ENCODE measurements around the gene MYB. TPM values are rescaled to one million over a fixed set of nuclear protein-coding genes. Genes with fewer than 3 reads are reported as not detected.

Gene MYB
- total and polyA plus RNA-seq, 2 experiments from 2014 or later: 0.10 to 1.2 TPM

- Histone ChIP-seq H3K27me3 (replicated peaks; ENCODE audit: insufficient read depth) (peaks cover 6% of the 10 kb centered on the region; the same call in 1 of the 2 replicates), H2AFZ (no peak overlapping the region), H3K9me2 (ENCODE audit: insufficient read depth) (no peaks in the 10 kb centered on the region), H3K4me3 (no peak overlapping the region), H3K79me2 (ENCODE audit: insufficient read depth) (no peaks in the 10 kb centered on the region), H4K20me1 (ENCODE audit: insufficient read depth) (no peaks in the 10 kb centered on the region), H3K9me3 (ENCODE audit: low read depth) (no peaks in the 10 kb centered on the region), H3F3A (ENCODE audit: insufficient read depth) (peaks cover 15% of the 10 kb centered on the region), H3K36me3 (ENCODE audit: low read depth) (no peaks in the 10 kb centered on the region), H3K9ac (no peak overlapping the region), H3K4me2 (ENCODE audit: unreplicated experiment) (no peak overlapping the region), H3K27ac (no peak overlapping the region), H3K4me1 (ENCODE audit: insufficient read depth) (peaks cover 9% of the 10 kb centered on the region)
- in situ Hi-C loops (cut with MboI): no loop called here
- 32 to 37% methylated on average over 1 of the region's 1 CpG for WGBS, 2 experiments (ENCODE audit: low coverage in 1 of 2, low lambda C conversion rate in 2 of 2, missing lambda C conversion rate in 2 of 2)
- no peak for DNase-seq
- no peak for TF ChIP-seq EZH2phosphoT487 (IDR thresholded peaks at IDR 0.05; ENCODE audit: insufficient read depth, low read depth)
- no peak for TF ChIP-seq EZH2 (IDR thresholded peaks at IDR 0.05; ENCODE audit: insufficient read depth, poor library complexity, severe bottlenecking)
Measured at GRCh38 chr6:135234492-135234780, 53.3 kb downstream of the MYB start.

DNA sequence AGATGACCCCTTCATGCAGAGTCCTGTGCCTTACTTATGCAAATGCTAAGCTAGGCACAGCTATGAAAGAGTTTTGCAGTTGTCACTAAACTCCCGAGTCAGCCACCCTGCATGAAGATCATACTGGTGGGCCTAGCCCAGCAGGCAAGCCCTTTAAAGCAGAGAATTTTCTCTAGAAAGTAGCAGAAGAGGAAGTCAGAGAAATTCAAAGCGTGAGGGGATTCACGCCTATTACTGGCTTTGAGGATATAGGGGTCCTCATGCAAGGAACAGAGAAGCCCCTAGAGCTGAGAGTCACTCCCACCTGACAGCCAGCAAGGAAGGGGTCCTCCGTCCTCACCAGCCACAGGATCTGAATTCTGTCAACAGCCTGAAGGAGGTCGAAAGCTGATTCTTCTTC lies 54.6 kb downstream of the MYB start:
- Histone ChIP-seq H2AFZ (no peak overlapping the region), H3K79me2 (ENCODE audit: insufficient read depth) (no peaks in the 10 kb centered on the region), H3K9ac (no peak overlapping the region), H3K4me3 (no peak overlapping the region), H3K4me2 (ENCODE audit: unreplicated experiment) (no peak overlapping the region), H3K27me3 (replicated peaks; ENCODE audit: insufficient read depth) (peaks cover 6% of the 10 kb centered on the region; the same call in 1 of the 2 replicates), H3K27ac (no peak overlapping the region), H4K20me1 (ENCODE audit: insufficient read depth) (no peaks in the 10 kb centered on the region), H3K9me3 (ENCODE audit: low read depth) (no peaks in the 10 kb centered on the region), H3K9me2 (ENCODE audit: insufficient read depth) (no peaks in the 10 kb centered on the region), H3K4me1 (ENCODE audit: insufficient read depth) (peaks cover 9% of the 10 kb centered on the region), H3F3A (ENCODE audit: insufficient read depth) (peaks cover 12% of the 10 kb centered on the region), H3K36me3 (ENCODE audit: low read depth) (no peaks in the 10 kb centered on the region)
- WGBS, 2 experiments (ENCODE audit: low coverage in 1 of 2, low lambda C conversion rate in 2 of 2, missing lambda C conversion rate in 2 of 2): 70 to 72% methylated on average over 5 of the region's 5 CpGs
- in situ Hi-C loops (cut with MboI): no loop called here
- no peak for DNase-seq
- TF ChIP-seq EZH2phosphoT487 (IDR thresholded peaks at IDR 0.05; ENCODE audit: insufficient read depth, low read depth): no peak
- TF ChIP-seq EZH2 (IDR thresholded peaks at IDR 0.05; ENCODE audit: insufficient read depth, poor library complexity, severe bottlenecking): no peak

DNA sequence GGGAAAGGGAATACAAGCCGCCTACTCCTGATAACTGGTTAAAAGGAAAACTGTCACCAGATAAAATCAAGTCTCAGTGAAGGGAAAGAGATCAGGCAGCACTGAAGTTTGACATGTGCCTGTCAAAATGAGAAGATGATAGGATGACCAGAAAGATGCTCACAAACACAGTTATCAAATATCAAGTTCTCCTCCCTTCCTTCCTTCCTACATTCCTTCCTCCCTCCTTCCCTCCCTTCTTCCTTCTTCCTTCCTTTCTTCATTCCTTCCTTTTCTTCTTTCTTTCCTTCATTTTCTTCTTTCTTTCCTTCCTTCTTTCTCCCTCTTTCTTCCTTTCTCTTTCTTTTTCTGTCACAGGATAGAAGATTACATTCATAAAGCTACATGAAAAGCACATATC lies 55.2 kb downstream of the MYB start:
- Histone ChIP-seq H3K9me3 (ENCODE audit: low read depth) (no peaks in the 10 kb centered on the region), H3K79me2 (ENCODE audit: insufficient read depth) (no peaks in the 10 kb centered on the region), H3F3A (ENCODE audit: insufficient read depth) (peaks cover 6% of the 10 kb centered on the region), H3K4me2 (ENCODE audit: unreplicated experiment) (no peak overlapping the region), H3K27me3 (replicated peaks; ENCODE audit: insufficient read depth) (peaks cover 6% of the 10 kb centered on the region; the same call in 1 of the 2 replicates), H3K9me2 (ENCODE audit: insufficient read depth) (no peaks in the 10 kb centered on the region), H3K36me3 (ENCODE audit: low read depth) (no peaks in the 10 kb centered on the region), H2AFZ (no peak overlapping the region), H3K4me1 (ENCODE audit: insufficient read depth) (peaks cover 4% of the 10 kb centered on the region), H4K20me1 (ENCODE audit: insufficient read depth) (no peaks in the 10 kb centered on the region), H3K4me3 (no peak overlapping the region), H3K9ac (no peak overlapping the region), H3K27ac (no peak overlapping the region)
- no peak for TF ChIP-seq EZH2phosphoT487 (IDR thresholded peaks at IDR 0.05; ENCODE audit: insufficient read depth, low read depth)
- TF ChIP-seq EZH2 (IDR thresholded peaks at IDR 0.05; ENCODE audit: insufficient read depth, poor library complexity, severe bottlenecking): no peak
- no peak for DNase-seq
- in situ Hi-C loops (cut with MboI): no loop called here
- 96 to 97% methylated on average over 1 of the region's 1 CpG for WGBS, 2 experiments (ENCODE audit: low coverage in 1 of 2, low lambda C conversion rate in 2 of 2, missing lambda C conversion rate in 2 of 2)

- H3K4me1 ChIP-seq (ENCODE audit: insufficient read depth): no peaks in the 10 kb centered on the region; the same call in 1 of the 2 replicates
- H3K9me3 ChIP-seq (ENCODE audit: low read depth): no peaks in the 10 kb centered on the region
- no peak overlapping the region for H2AFZ ChIP-seq
- H3K27me3 ChIP-seq (replicated peaks; ENCODE audit: insufficient read depth): peaks cover 6% of the 10 kb centered on the region; the same call in 1 of the 2 replicates
- 62 to 66% methylated on average over 6 of the region's 6 CpGs for WGBS, 2 experiments (ENCODE audit: low coverage in 1 of 2, low lambda C conversion rate in 2 of 2, missing lambda C conversion rate in 2 of 2)
- H3K4me2 ChIP-seq (ENCODE audit: unreplicated experiment): no peak overlapping the region
- no peak for DNase-seq
- H3K79me2 ChIP-seq (ENCODE audit: insufficient read depth): no peaks in the 10 kb centered on the region
- peaks cover 2% of the 10 kb centered on the region for H3F3A ChIP-seq (ENCODE audit: insufficient read depth)
- in situ Hi-C loops (cut with MboI): no loop called here
- no peak overlapping the region for H3K27ac ChIP-seq
- no peak overlapping the region for H3K9ac ChIP-seq
- H3K36me3 ChIP-seq (ENCODE audit: low read depth): no peaks in the 10 kb centered on the region
- TF ChIP-seq EZH2 (IDR thresholded peaks at IDR 0.05; ENCODE audit: insufficient read depth, poor library complexity, severe bottlenecking) (no peak), EZH2phosphoT487 (IDR thresholded peaks at IDR 0.05; ENCODE audit: insufficient read depth, low read depth) (no peak)
- no peaks in the 10 kb centered on the region for H3K9me2 ChIP-seq (ENCODE audit: insufficient read depth)
- no peak overlapping the region for H3K4me3 ChIP-seq
- H4K20me1 ChIP-seq (ENCODE audit: insufficient read depth): no peaks in the 10 kb centered on the region
Measured at GRCh38 chr6:135236732-135237131, 55.6 kb downstream of the MYB start.

DNA sequence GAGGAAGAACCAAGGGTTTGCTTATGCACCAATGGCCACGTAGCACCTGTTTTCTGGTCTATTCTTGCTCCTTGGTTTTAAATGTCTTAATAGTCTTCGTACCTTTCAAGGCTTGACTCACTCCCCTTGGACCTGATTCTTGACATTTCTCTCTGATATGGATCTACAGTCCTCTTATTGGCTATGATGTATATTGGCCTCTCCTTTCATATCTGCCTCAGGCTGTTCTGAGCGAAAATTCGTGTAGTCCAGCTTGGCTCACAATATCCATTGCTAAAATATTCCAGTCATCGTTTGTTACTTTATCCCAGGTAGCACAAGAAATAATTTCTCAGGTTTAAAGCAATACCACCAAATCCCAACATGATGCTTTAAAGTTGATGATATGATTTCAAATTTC lies 59.6 kb downstream of the MYB start:
- Histone ChIP-seq H3K79me2 (ENCODE audit: insufficient read depth) (no peaks in the 10 kb centered on the region), H2AFZ (no peak overlapping the region)
- WGBS, 2 experiments (ENCODE audit: low coverage in 1 of 2, low lambda C conversion rate in 2 of 2, missing lambda C conversion rate in 2 of 2): 62 to 64% methylated on average over 5 of the region's 5 CpGs

More for the DNA sequence above, 59.6 kb downstream of the MYB start:
- H3K9me3 ChIP-seq (ENCODE audit: low read depth): no peaks in the 10 kb centered on the region
- no peak for DNase-seq
- in situ Hi-C loops (cut with MboI): no loop called here
- H3K9ac ChIP-seq: no peak overlapping the region
- H3K36me3 ChIP-seq (ENCODE audit: low read depth): no peaks in the 10 kb centered on the region
- H3K4me3 ChIP-seq: no peak overlapping the region
- H3F3A ChIP-seq (ENCODE audit: insufficient read depth): no peaks in the 10 kb centered on the region
- no peak overlapping the region for H3K27ac ChIP-seq
- H4K20me1 ChIP-seq (ENCODE audit: insufficient read depth): no peaks in the 10 kb centered on the region
- H3K9me2 ChIP-seq (ENCODE audit: insufficient read depth): no peaks in the 10 kb centered on the region
- no peaks in the 10 kb centered on the region for H3K4me1 ChIP-seq (ENCODE audit: insufficient read depth)
- H3K27me3 ChIP-seq (replicated peaks; ENCODE audit: insufficient read depth): peaks cover 6% of the 10 kb centered on the region; the same call in 1 of the 2 replicates
- TF ChIP-seq EZH2phosphoT487 (IDR thresholded peaks at IDR 0.05; ENCODE audit: insufficient read depth, low read depth): no peak
- no peak for TF ChIP-seq EZH2 (IDR thresholded peaks at IDR 0.05; ENCODE audit: insufficient read depth, poor library complexity, severe bottlenecking)
- H3K4me2 ChIP-seq (ENCODE audit: unreplicated experiment): no peak overlapping the region

Data from GM23248 (cell line).